GM12864 (cell line): ENCODE results near the gene C1orf21.

ENCODE experiments used
- DNase-seq: peaks from one replicate; pipeline ENCODE4 v3.0.0-alpha.2; 2011; ENCODE audit warnings: low read depth
- H3K4me3 ChIP-seq: 2 replicates; pipeline ENCODE4 v1.5.1; 2011; ENCODE audit warnings: mild to moderate bottlenecking, low read depth, low read length, control low read depth
- CTCF ChIP-seq: IDR thresholded peaks from 2 replicates; pipeline ENCODE4 v1.5.1; 2011; ENCODE audit warnings: low read depth, mild to moderate bottlenecking, moderate library complexity, low read length, control low read depth, inconsistent platforms; ENCODE audit errors: missing control alignments

C1orf21 gene

DNA sequence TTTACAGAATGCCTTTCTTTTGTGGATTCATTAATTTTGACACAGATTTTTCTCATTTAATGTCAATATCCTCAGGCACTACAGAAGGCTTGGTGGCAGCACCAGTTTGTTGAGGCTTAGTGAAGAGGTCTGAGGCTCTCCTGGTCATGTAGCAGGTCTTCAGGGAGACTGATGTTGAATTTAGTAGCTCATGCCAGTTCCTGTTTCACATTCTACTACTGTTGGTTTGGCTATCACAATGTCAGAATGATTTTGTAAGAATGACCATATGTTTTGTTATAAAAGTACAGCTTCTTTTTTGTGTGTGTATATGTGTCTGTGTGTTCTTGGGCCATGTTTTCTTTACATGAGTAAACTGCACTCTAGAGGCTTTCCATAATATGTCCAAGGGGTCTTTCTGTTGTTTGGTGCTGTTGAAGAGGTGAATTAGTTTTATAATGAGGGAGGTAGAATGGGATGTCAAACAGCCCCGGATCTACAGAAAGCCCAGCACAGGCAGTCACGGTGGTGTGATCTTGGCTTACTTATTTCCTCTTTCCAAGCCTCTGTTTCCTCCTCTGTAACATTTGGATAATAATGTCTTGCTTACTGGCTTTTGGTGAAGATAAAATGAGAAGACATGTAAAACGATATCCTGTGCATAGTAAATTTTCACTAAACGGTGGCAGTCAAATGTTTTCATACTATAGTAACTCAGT lies 32.0 kb downstream of the C1orf21 start:
- no peak for DNase-seq

DNA sequence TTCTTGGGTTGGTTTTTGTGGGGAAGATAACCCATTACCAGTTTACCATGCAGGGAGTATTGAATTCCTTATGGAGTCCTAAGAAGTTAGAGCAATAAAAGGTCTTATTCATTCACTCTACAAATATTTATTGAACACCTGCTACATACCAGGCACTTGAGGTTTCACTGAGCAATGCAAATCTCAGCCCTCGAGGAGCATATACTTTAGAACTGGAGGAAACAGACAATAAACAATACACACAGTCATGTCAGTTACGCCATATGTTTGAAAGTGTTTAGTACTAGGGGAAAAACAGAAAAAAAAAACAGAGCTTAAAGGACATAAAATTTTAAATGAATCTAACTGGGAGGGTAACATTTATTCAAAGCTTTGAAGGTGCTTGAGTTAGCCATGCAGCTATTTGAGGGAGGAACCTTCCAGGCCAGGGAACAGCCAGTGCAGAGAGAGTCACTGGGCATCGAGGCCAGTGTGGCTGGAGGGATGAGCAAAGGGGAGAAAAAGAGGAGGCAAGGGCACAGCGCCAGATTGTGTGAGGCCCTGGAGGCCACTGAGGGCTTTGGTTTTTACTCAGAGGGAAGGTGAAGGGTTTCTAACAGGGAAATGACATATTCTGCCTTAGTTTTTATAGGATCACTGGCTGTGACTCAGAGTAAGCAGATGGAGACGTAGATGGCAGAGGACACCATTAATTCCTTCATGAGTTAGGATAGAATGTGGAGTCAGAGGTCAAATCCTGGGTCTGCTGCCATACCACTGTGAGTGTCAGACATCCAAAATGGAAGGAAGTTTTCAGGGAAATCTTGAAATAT lies 32.7 kb downstream of the C1orf21 start:
- no peak for DNase-seq
- TF ChIP-seq CTCF: no peak
- no peak overlapping the region for H3K4me3 ChIP-seq

More for the DNA sequence above, 32.0 kb downstream of the C1orf21 start:
- TF ChIP-seq CTCF: no peak
- no peak overlapping the region for H3K4me3 ChIP-seq

DNA sequence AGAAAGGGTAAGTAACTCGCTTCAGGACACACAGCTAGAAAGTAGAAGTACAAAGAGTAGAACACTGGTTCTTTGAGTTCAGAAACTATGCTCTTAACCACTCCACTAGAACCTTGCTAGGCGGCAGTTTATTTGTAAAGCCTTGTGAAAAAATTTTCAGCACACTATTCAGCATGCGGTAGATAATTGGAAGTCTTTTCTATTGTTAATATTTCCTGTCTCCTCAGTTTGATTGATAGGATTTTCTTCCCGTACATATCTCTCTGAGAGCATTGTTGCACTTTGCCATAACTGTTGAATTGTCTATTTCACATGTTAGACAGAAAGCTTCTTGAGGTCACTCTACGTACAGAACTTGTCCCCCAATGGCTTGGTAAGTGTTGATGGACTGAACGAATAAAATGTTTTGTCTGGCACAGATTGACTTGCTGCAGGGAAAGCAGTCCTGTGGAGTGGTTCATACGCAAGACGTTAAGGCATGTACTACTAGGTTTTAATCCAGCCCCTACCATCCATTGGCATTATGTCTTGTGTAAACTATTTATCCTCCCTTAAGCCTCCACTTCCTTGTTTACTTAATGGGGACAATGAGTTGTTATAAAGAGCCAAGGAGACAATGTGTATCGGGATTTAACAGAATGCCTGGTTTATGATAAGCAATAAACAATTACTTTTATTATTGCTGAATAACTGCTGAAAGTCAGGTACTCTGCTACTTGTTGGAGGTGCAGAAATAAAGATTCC lies 35.8 kb downstream of the C1orf21 start:
- no peak overlapping the region for H3K4me3 ChIP-seq
- DNase-seq: no peak
- TF ChIP-seq CTCF: no peak

GRCh38 chr1:184423649-184424048 lies 36.8 kb downstream of the C1orf21 start:
- no peak for DNase-seq
- no peak for TF ChIP-seq CTCF
- H3K4me3 ChIP-seq: no peak overlapping the region

GRCh38 chr1:184424157-184424556 lies 37.3 kb downstream of the C1orf21 start:
- TF ChIP-seq CTCF: no peak
- no peak for DNase-seq
- H3K4me3 ChIP-seq: no peak overlapping the region

DNA sequence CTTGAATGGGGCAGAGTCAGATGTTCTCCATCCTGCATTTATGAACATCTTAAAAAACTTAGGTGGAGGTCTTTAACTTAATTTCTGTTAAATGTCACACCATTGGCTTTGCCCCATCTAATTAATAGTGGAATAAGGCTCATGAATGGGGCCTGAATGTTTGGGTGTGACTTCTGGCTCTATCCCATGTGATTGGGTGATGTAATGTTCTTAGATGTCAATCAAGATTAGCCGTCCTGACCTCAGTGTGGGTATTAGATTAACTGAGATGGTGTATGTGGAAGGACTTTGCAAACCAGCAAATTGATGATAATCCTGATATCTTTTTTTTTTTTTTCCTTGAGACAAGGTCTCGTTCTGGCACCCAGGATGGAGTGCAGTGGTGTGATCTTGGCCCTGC lies 38.1 kb downstream of the C1orf21 start:
- DNase-seq: no peak
- H3K4me3 ChIP-seq: no peak overlapping the region
- TF ChIP-seq CTCF: no peak
